Transverse colon (tissue), 4 donors: Measurements from ENCODE around the gene LYZL6. TPM values are rescaled to one million over a fixed set of nuclear protein-coding genes. Genes with fewer than 3 reads are reported as not detected.
"Not testable (repeated sequence)": the region's sequence is repeated elsewhere in the genome, so short reads cannot be mapped to it uniquely, and the experiment has no call there.

ENCODE experiments used
- DNase-seq: peaks from one replicate; pipeline ENCODE4 v3.0.0-alpha.2; 2019
- H3K27ac ChIP-seq, 4 donors: fragments of 200-600 bp; sonication (generic); 2 replicates each; pipeline ENCODE4 v1.5.1; 2016 to 2018; ENCODE audit warnings: inconsistent platforms in 4 of 4
- H3K27me3 ChIP-seq: fragments of 200-600 bp; sonication (generic); 2 replicates; pipeline ENCODE4 v1.5.1; 2017; ENCODE audit warnings: inconsistent platforms
- H3K36me3 ChIP-seq, 4 donors: fragments of 200-600 bp; sonication (generic); 2 replicates each; pipeline ENCODE4 v1.5.1; 2017 to 2019; ENCODE audit warnings: inconsistent platforms in 4 of 4
- H3K4me1 ChIP-seq, 4 donors: fragments of 200-600 bp; sonication (generic); 2 replicates each; pipeline ENCODE4 v1.5.1; 2017 to 2020; ENCODE audit warnings: inconsistent platforms in 4 of 4
- H3K4me3 ChIP-seq, 4 donors: fragments of 200-600 bp; sonication (generic); 1 replicate in 1 of 4; 2 replicates in 3 of 4; pipeline versions ENCODE4 v1.5.1 to v1.6.1; 2017 to 2019; ENCODE audit warnings: inconsistent platforms in 4 of 4
- H3K9me3 ChIP-seq, 2 donors: fragments of 200-600 bp; sonication (generic); 2 replicates each; pipeline ENCODE4 v1.5.1; 2017 to 2019; ENCODE audit warnings: inconsistent platforms in 2 of 2
- CTCF ChIP-seq, 5 experiments: fragments of 200-600 bp in 3 of 5; fragments of 450-650 bp in 2 of 5; sonication (generic) in 3 of 5; IDR thresholded peaks; 1 replicate in 2 of 5; 2 replicates in 3 of 5; pipeline ENCODE4 v1.5.1; 2016 to 2017; ENCODE audit warnings: antibody characterized with exemption in 5 of 5, inconsistent platforms in 3 of 5, mild to moderate bottlenecking in 2 of 5, moderate library complexity in 1 of 5
- EP300 ChIP-seq: sonication (generic); formaldehyde crosslinking; IDR thresholded peaks from one replicate; pipeline ENCODE4 v1.6.1; 2017; ENCODE audit warnings: antibody characterized with exemption, low read depth
- POLR2A ChIP-seq: fragments of 450-650 bp; IDR thresholded peaks from one replicate; pipeline ENCODE4 v1.6.1; 2016; ENCODE audit warnings: antibody characterized with exemption, mild to moderate bottlenecking, moderate library complexity
- POLR2AphosphoS5 ChIP-seq, 3 donors: sonication (generic); formaldehyde crosslinking; IDR thresholded peaks; one replicate each; pipeline ENCODE4 v1.6.1; 2016; ENCODE audit warnings: antibody characterized with exemption in 3 of 3
- WGBS, 2 donors: methylation state at CpG; one replicate each; pipeline ENCODE4 v1.1.5; 2018; ENCODE audit warnings: low coverage in 1 of 2; 5-methylcytosine and 5-hydroxymethylcytosine counted together
- in situ Hi-C, 4 donors: fragments of 200-750 bp; cut with MboI; loops; one replicate each; pipeline versions ENCODE4 v1.15.0 to v1.15.1; 2017; ENCODE audit warnings: low sequenced_read_pairs in 3 of 4, low pct_ligation_motif_present in 1 of 4, low pct_unique_long_range_greater_than_20kb in 1 of 4
- intact Hi-C: fragments of 100-400 bp; cut with DNase I; formaldehyde crosslinking; loops from one replicate; pipeline ENCODE4 v1.15.1; 2023; ENCODE audit warnings: low total_unique reads
- total RNA-seq, 4 donors: library from RNA; depleted of rRNA; stranded (reverse); fragments of >200 nt; gene quantifications; one replicate each; pipeline ENCODE4 v1.1.0, GENCODE V29; 2016

Gene LYZL6
- total RNA-seq, 4 donors from 2014 or later: not detected

- intact Hi-C loops: no loop called here
- no peak overlapping the region for H3K27ac ChIP-seq
- in situ Hi-C loops: no loop called here
- no peaks in the 10 kb centered on the region for H3K9me3 ChIP-seq
- H3K36me3 ChIP-seq: no peaks in the 10 kb centered on the region
- WGBS, 2 donors: 59 to 69% methylated on average over 10 to 11 of the region's 11 CpGs
- H3K27me3 ChIP-seq: no peaks in the 10 kb centered on the region
- H3K4me3 ChIP-seq: no peak overlapping the region
- TF ChIP-seq EP300: no peak
- TF ChIP-seq POLR2AphosphoS5 (IDR thresholded peaks at IDR 0.05): no peak
- TF ChIP-seq CTCF (IDR thresholded peaks at IDR 0.05): no peak
- TF ChIP-seq POLR2A: no peak
- no peaks in the 10 kb centered on the region for H3K4me1 ChIP-seq
- DNase-seq: no peak
Observed at GRCh38 chr17:35900708-35901480, 42.6 kb downstream of the LYZL6 start.

- no peaks in the 10 kb centered on the region for H3K9me3 ChIP-seq
- intact Hi-C loops: no loop called here
- H3K4me3 ChIP-seq: no peak overlapping the region
- no peaks in the 10 kb centered on the region for H3K27me3 ChIP-seq
- H3K36me3 ChIP-seq: no peaks in the 10 kb centered on the region
- no peak for DNase-seq
- 60 to 79% methylated on average over 1 to 5 of the region's 5 CpGs for WGBS, 2 donors
- in situ Hi-C loops: no loop called here
- H3K4me1 ChIP-seq: no peaks in the 10 kb centered on the region
- H3K27ac ChIP-seq: no peak overlapping the region
- TF ChIP-seq POLR2AphosphoS5 (IDR thresholded peaks at IDR 0.05) (no peak), POLR2A (no peak), EP300 (no peak), CTCF (IDR thresholded peaks at IDR 0.05) (no peak)
Observed at GRCh38 chr17:35900280-35900679, 43.2 kb downstream of the LYZL6 start.

- DNase-seq: peak; percentile 40
- H3K4me1 ChIP-seq: no peaks in the 10 kb centered on the region
- in situ Hi-C loops (no loop called here), intact Hi-C loops (no loop called here)
- no peaks in the 10 kb centered on the region for H3K36me3 ChIP-seq
- no peaks in the 10 kb centered on the region for H3K27me3 ChIP-seq
- H3K27ac ChIP-seq: no peak overlapping the region
- TF ChIP-seq CTCF (IDR thresholded peaks at IDR 0.05) (no peak), EP300 (no peak), POLR2AphosphoS5 (IDR thresholded peaks at IDR 0.05) (no peak), POLR2A (no peak)
- no peak overlapping the region for H3K4me3 ChIP-seq
- 49 to 56% methylated on average over 2 to 6 of the region's 6 CpGs for WGBS, 2 donors
- H3K9me3 ChIP-seq: no peaks in the 10 kb centered on the region
Observed at GRCh38 chr17:35898283-35899070, 45.0 kb downstream of the LYZL6 start.

GRCh38 chr17:35897772-35898171 lies 45.7 kb downstream of the LYZL6 start:
- intact Hi-C loops, H3K4me1 ChIP-seq, in situ Hi-C loops, H3K27ac ChIP-seq, H3K4me3 ChIP-seq, DNase-seq, H3K9me3 ChIP-seq, H3K27me3 ChIP-seq, H3K36me3 ChIP-seq: not testable (repeated sequence)
- WGBS, 2 donors: 97 to 100% methylated on average over 3 to 7 of the region's 7 CpGs
